ENCODE results near the gene STRADA. TPM values are rescaled to one million over a fixed set of nuclear protein-coding genes. Genes with fewer than 3 reads are reported as not detected.

STRADA gene
- total and polyA plus RNA-seq, 10 of the 15 experiments (the other 5 are each of a cell fraction or from before 2014, with no cell fraction given) = 13.3 to 54.1 (median 44.0) TPM

GRCh38 chr17:63689479-63689878 is 52.1 kb downstream of the STRADA start:
- in situ Hi-C loops (cut with MboI) = no loop called here
- CTCF ChIA-PET = no interaction called here
- Histone ChIP-seq H3K9me3 (replicated peaks; ENCODE audit: control insufficient read depth, insufficient read depth, low read length) (no peaks in the 10 kb centered on the region), H3K4me2 (ENCODE audit: control insufficient read depth, insufficient read depth) (no peak overlapping the region), H4K20me1 (ENCODE audit: control insufficient read depth, insufficient read depth) (no peaks in the 10 kb centered on the region), H3K9ac (ENCODE audit: control insufficient read depth, insufficient read depth, low read length) (no peak overlapping the region), H2AFZ (ENCODE audit: control insufficient read depth, low read depth, low read length) (no peak overlapping the region), H3K79me2 (ENCODE audit: control insufficient read depth, insufficient read depth, low read length) (no peaks in the 10 kb centered on the region), H3K4me3 (no peak overlapping the region), H3K27me3 (replicated peaks in 1 of 2; ENCODE audit: control insufficient read depth in 2 of 2, insufficient read depth in 2 of 2, low read length in 1 of 2) (no peaks in the 10 kb centered on the region), H3K36me3 (ENCODE audit: control insufficient read depth in 2 of 2, insufficient read depth in 2 of 2, low read length in 1 of 2) (peaks cover 6 to 27% of the 10 kb centered on the region in 2 experiments; a peak in 3 of 4 replicates), H3K27ac (ENCODE audit: control insufficient read depth, insufficient read depth) (no peak overlapping the region), H3K4me1 (ENCODE audit: control insufficient read depth, insufficient read depth, low read length) (no peaks in the 10 kb centered on the region)
- FAIRE-seq (no peak), ATAC-seq (no peak), DNase-seq (ENCODE audit: low read depth, low spot score) (no peak)
- 98% methylated on average over 14 of the region's 14 CpGs for WGBS (ENCODE audit: insufficient coverage, insufficient replicate concordance, low lambda C conversion rate, missing lambda C conversion rate)
- TF ChIP-seq MLLT1 (IDR thresholded peaks at IDR 0.05) (no peak), MXI1 (IDR thresholded peaks at IDR 0.05; ENCODE audit: low read depth, low read length) (no peak), ZBTB40 (IDR thresholded peaks at IDR 0.05; ENCODE audit: borderline replicate concordance) (no peak), RUNX3 (IDR thresholded peaks at IDR 0.05; ENCODE audit: low read length) (no peak)
- intact Hi-C loops (cut with micrococcal nuclease; ENCODE audit: unreplicated experiment) = no loop called here
- SMC1A ChIA-PET (ENCODE audit: uncharacterized antibody, unreplicated experiment) = interaction anchor here (1.5 to 1.7 kb wide), 2 partner anchors 21 to 43 kb away, joined by 3 to 4 read pairs; no protein-coding TSS in a partner anchor
- BruUV-seq (replicated peaks) = no TSS peak
- RAD21 ChIA-PET (ENCODE audit: unreplicated experiment) = no interaction called here
- POLR2A ChIA-PET = interaction anchor here (0.5 to 2.9 kb wide), 3 partner anchors 8 to 68 kb away, joined by 5 to 17 read pairs (median 5); partner anchors contain the start of gene MAP3K3
